WERI-Rb-1 (cell line): Measurements from ENCODE around the gene USP16.

Experiments used
- DNase-seq: peaks from one replicate; pipeline ENCODE4 v3.0.0-alpha.2; 2020
- H3K27ac ChIP-seq: fragments of 250-450 bp; sonication (Bioruptor Pico); 2 replicates; pipeline ENCODE4 v1.5.1; 2020; ENCODE audit warnings: mild to moderate bottlenecking, moderate library complexity
- H3K27me3 ChIP-seq: fragments of 250-450 bp; sonication (Bioruptor Pico); 2 replicates; pipeline ENCODE4 v1.5.1; 2021; ENCODE audit warnings: mild to moderate bottlenecking, low read depth, moderate library complexity; ENCODE audit not compliant: insufficient read depth, severe bottlenecking
- H3K36me3 ChIP-seq: fragments of 250-450 bp; sonication (Bioruptor Pico); 2 replicates; pipeline ENCODE4 v1.5.1; 2020; ENCODE audit warnings: mild to moderate bottlenecking, moderate library complexity
- H3K4me3 ChIP-seq: 2 replicates; pipeline ENCODE4 v1.5.1; 2011; ENCODE audit warnings: low read depth, mild to moderate bottlenecking, control low read depth, low read length
- H3K9me3 ChIP-seq: fragments of 250-450 bp; sonication (Bioruptor Pico); 2 replicates; pipeline ENCODE4 v1.5.1; 2021; ENCODE audit warnings: mild to moderate bottlenecking, moderate library complexity; ENCODE audit not compliant: severe bottlenecking
- TF ChIP-seq, protein P1 (sequence below): IDR thresholded peaks from 2 replicates; pipeline ENCODE4 v1.5.1; 2011; ENCODE audit warnings: low read depth, mild to moderate bottlenecking, control low read depth, inconsistent platforms, low read length

USP16 gene

DNA sequence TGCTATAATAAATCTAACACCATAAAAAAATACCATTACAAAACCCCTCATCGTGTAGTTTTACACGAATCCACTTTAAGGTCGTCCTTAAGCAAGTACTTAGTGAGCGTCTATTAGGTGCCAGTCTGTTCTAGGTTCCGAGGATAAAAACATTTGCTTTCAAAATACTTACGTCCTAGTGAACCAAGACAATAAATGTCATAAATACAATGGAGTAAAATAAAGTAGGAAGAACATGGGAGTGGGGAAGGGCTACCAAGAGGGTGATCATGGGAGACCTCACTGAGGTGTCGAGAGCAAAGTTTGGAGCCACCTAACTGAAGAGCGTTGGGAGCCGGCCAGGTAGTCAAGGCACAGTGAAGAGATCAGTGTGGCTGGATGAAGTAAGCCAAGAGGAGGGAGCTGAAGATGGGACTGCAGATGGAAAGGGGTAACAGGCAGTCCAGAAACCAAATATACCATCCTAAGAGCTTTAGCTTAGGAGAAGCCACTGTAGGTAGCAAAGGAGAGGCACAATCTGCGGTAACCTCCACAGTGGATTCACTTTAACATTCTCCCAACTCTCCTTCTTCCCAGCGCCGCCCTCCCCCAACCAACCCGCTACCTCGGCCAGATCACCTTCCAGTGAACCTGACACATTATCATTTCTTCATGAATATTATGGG, 32.5 kb upstream of the USP16 start:
- TF ChIP-seq, protein P1, sequence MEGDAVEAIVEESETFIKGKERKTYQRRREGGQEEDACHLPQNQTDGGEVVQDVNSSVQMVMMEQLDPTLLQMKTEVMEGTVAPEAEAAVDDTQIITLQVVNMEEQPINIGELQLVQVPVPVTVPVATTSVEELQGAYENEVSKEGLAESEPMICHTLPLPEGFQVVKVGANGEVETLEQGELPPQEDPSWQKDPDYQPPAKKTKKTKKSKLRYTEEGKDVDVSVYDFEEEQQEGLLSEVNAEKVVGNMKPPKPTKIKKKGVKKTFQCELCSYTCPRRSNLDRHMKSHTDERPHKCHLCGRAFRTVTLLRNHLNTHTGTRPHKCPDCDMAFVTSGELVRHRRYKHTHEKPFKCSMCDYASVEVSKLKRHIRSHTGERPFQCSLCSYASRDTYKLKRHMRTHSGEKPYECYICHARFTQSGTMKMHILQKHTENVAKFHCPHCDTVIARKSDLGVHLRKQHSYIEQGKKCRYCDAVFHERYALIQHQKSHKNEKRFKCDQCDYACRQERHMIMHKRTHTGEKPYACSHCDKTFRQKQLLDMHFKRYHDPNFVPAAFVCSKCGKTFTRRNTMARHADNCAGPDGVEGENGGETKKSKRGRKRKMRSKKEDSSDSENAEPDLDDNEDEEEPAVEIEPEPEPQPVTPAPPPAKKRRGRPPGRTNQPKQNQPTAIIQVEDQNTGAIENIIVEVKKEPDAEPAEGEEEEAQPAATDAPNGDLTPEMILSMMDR: no peak
- H3K4me3 ChIP-seq: peak overlapping the region; percentile 79
- H3K27ac ChIP-seq: peak overlapping the region; percentile 80
- DNase-seq: no peak
- no peaks in the 10 kb centered on the region for H3K27me3 ChIP-seq
- H3K9me3 ChIP-seq: no peaks in the 10 kb centered on the region
- H3K36me3 ChIP-seq: peaks cover 8% of the 10 kb centered on the region

DNA sequence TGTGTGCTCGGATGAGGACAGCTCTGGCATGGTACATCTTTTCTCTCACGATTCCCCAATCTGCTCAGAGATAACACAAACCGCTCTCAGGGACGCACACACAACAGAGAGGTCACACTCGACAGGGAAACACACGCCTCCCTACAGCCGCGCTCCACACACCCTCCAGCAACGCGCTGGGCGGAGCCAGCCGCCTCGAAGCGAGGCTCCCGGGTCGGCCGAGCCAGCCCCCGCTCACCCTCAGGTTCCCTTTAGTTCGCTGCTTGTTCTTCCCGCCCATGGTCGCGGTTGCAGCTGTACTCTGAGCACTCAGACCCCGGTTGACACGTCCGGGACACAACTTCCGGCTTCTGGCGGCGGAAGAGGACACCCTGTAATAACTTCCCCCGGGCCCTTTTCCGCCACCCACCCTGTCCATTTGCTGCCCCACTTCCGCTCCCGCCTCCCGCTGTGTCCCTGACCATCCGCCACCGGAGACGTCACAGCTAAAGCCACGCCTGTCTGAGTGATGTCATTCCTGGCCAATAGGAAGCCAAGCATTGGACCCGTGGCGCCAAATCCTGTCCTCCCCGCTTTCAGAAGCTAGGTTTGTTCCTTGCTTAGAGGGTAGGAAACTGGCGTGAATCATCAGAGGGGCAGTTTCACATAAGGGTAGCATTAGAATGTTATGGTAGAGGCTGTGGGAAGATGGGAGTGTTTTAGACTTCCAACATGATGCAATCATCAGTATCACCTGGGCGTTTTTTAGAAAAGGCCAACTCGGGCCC, 31.8 kb upstream of the USP16 start, which contains the start of gene LTN1:
Gene LTN1 (minus strand): TSS at position 352 of the 767 bp plus-strand sequence. CDS start 72 bp downstream, at position 280.
- peak; percentile 100 for DNase-seq
- Histone ChIP-seq H3K36me3 (peaks cover 8% of the 10 kb centered on the region), H3K27me3 (no peaks in the 10 kb centered on the region), H3K4me3 (peak within 1 kb of the TSS; percentile 79), H3K9me3 (no peaks in the 10 kb centered on the region), H3K27ac (peak within 1 kb of the TSS; percentile 80)
- TF ChIP-seq, protein P1: no peak

- Histone ChIP-seq H3K27ac (peak overlapping the region; percentile 80), H3K27me3 (no peaks in the 10 kb centered on the region), H3K36me3 (peaks cover 8% of the 10 kb centered on the region), H3K9me3 (no peaks in the 10 kb centered on the region), H3K4me3 (peak overlapping the region; percentile 79)
- TF ChIP-seq, protein P1: no peak
- no peak for DNase-seq
These were observed 31.2 kb upstream of the USP16 start for GRCh38 chr21:28993293-28993629.

GRCh38 chr21:29002442-29003144, 21.9 kb upstream of the USP16 start:
- TF ChIP-seq, protein P1: no peak
- Histone ChIP-seq H3K4me3 (peak overlapping the region; percentile 80), H3K9me3 (no peaks in the 10 kb centered on the region), H3K27ac (peak overlapping the region; percentile 82), H3K27me3 (no peaks in the 10 kb centered on the region), H3K36me3 (no peaks in the 10 kb centered on the region)
- DNase-seq: peak; percentile 98

GRCh38 chr21:29005696-29006095, 18.8 kb upstream of the USP16 start:
- H3K27me3 ChIP-seq: no peaks in the 10 kb centered on the region
- DNase-seq: no peak
- no peaks in the 10 kb centered on the region for H3K9me3 ChIP-seq
- no peak overlapping the region for H3K27ac ChIP-seq
- H3K36me3 ChIP-seq: peaks cover 3% of the 10 kb centered on the region; the same call in 1 of the 2 replicates
- TF ChIP-seq, protein P1: no peak
- H3K4me3 ChIP-seq: no peak overlapping the region
